Breast epithelium (tissue), 3 donors: ENCODE data around the gene CDK5R1.

Experiments
- CTCF ChIP-seq, 3 donors: fragments of 450-650 bp; IDR thresholded peaks; one replicate each; pipeline ENCODE4 v1.5.1; 2016 to 2017; ENCODE audit warnings: antibody characterized with exemption in 3 of 3, mild to moderate bottlenecking in 3 of 3, moderate library complexity in 3 of 3
- POLR2A ChIP-seq: fragments of 450-650 bp; IDR thresholded peaks from one replicate; pipeline ENCODE4 v1.6.1; 2016; ENCODE audit warnings: antibody characterized with exemption, mild to moderate bottlenecking, moderate library complexity

GRCh38 chr17:32493976-32494513 lies 7.3 kb downstream of the CDK5R1 start:
- TF ChIP-seq POLR2A: no peak
- no peak for TF ChIP-seq CTCF (IDR thresholded peaks at IDR 0.05)
